DOHH2 (cell line): ENCODE data around the gene SMG5.
"Not testable (repeated sequence)": the region's sequence is repeated elsewhere in the genome, so short reads cannot be mapped to it uniquely, and the experiment has no call there.

Experiments
- H3F3A ChIP-seq: fragments of 200-600 bp; sonication (generic), shearing (Covaris generic); 2 replicates; pipeline ENCODE4 v1.6.0; 2016; ENCODE audit warnings: antibody characterized with exemption, mild to moderate bottlenecking; ENCODE audit not compliant: control insufficient read depth, insufficient read depth
- H3K27ac ChIP-seq: fragments of 200-600 bp; sonication (generic); 2 replicates; pipeline ENCODE4 v1.5.1; 2014; ENCODE audit warnings: low read depth, mild to moderate bottlenecking, low read length, moderate library complexity
- H3K27me3 ChIP-seq: fragments of 200-600 bp; sonication (generic); 2 replicates; pipeline ENCODE4 v1.6.1; 2014; ENCODE audit warnings: mild to moderate bottlenecking, low read length, mixed read lengths; ENCODE audit not compliant: control insufficient read depth
- H3K36me3 ChIP-seq: fragments of 200-600 bp; sonication (generic); 2 replicates; pipeline ENCODE4 v1.6.1; 2014; ENCODE audit warnings: mild to moderate bottlenecking, low read length, moderate library complexity, mixed read lengths; ENCODE audit not compliant: control insufficient read depth
- H3K4me1 ChIP-seq: fragments of 200-600 bp; sonication (generic); 2 replicates; pipeline ENCODE4 v1.6.1; 2014; ENCODE audit warnings: mild to moderate bottlenecking, low read length, mixed read lengths; ENCODE audit not compliant: control insufficient read depth
- H3K4me2 ChIP-seq: fragments of 200-600 bp; sonication (generic); 2 replicates; pipeline ENCODE4 v1.6.0; 2014; ENCODE audit warnings: mild to moderate bottlenecking, low read length, moderate library complexity
- H3K4me3 ChIP-seq: fragments of 200-600 bp; sonication (generic); 2 replicates; pipeline ENCODE4 v1.5.1; 2014; ENCODE audit warnings: mild to moderate bottlenecking, low read length, mixed read lengths
- H3K79me2 ChIP-seq: fragments of 200-600 bp; sonication (generic); 2 replicates; pipeline ENCODE4 v1.6.1; 2014; ENCODE audit warnings: mild to moderate bottlenecking, low read length, mixed read lengths; ENCODE audit not compliant: control insufficient read depth
- H3K9me2 ChIP-seq: fragments of 200-600 bp; sonication (generic); replicated peaks from 2 replicates; pipeline ENCODE4 v1.6.1; 2014; ENCODE audit warnings: mild to moderate bottlenecking, low read length, mixed read lengths; ENCODE audit not compliant: control insufficient read depth
- H3K9me3 ChIP-seq: fragments of 200-600 bp; sonication (generic); 2 replicates; pipeline ENCODE4 v1.6.1; 2014; ENCODE audit warnings: antibody characterized with exemption, low read length, mixed read lengths; ENCODE audit not compliant: control insufficient read depth, insufficient read depth
- H4K20me1 ChIP-seq: fragments of 200-600 bp; sonication (generic); 2 replicates; pipeline ENCODE4 v1.6.0; 2014; ENCODE audit warnings: low read depth, mild to moderate bottlenecking, antibody characterized with exemption, low read length, moderate library complexity; ENCODE audit not compliant: control insufficient read depth, insufficient read depth
- CTCF ChIP-seq: fragments of 200-600 bp; sonication (generic); IDR thresholded peaks from one replicate; pipeline ENCODE4 v1.5.1; 2014; ENCODE audit warnings: antibody characterized with exemption, mild to moderate bottlenecking, low read depth, low read length; ENCODE audit not compliant: poor library complexity, severe bottlenecking
- EZH2phosphoT487 ChIP-seq: fragments of 200-600 bp; sonication (generic); IDR thresholded peaks from 2 replicates; pipeline ENCODE4 v1.6.1; 2017; ENCODE audit warnings: borderline replicate concordance, mild to moderate bottlenecking, antibody characterized with exemption, low read length, moderate library complexity, mixed read lengths

SMG5 gene

DNA sequence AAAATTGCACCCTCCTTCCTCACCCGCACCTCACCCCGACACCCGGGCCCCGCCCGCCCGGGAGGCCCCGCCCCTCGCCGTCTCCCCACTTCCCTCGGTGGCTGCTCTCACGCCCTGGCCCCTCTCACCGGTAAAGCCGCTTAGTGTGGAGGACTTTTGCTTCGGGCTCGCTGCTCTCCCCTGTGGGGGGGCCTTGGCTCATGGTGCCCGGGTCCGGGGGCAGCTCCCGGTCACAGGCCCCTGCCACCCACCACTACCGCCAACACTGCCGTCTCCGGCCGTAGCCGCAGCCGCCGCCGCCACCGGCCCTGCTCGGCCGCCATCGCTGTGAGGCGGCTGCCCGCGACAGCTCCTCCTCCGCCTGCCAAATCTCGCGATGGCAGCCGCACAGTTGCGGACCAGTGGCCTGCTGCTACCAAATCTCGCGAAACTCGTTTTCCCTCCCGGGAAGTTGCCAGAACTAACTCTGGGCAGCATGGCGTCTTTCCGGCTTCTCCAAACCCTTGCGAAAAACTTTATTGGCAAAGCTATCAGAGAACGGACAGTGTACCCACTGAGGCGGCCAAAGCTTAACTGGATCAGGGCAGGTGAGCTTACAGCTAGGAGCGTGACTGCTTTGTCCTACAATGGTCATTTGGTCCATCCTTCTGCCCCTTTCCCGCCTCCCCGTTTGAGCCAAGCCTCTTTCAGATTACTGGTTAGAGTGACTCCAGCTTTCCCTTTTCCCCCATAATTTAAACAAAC, at the start of gene SMG5:
TSS of gene SMG5 (minus strand) at position 347 of the 744 bp plus-strand sequence. CDS start at position 202, 145 bp downstream.
- Histone ChIP-seq H3K4me3 (peak within 1 kb of the TSS; percentile 75), H3K9me3 (no peaks in the 10 kb centered on the region), H3K27me3 (no peaks in the 10 kb centered on the region), H3K4me2 (peak within 1 kb of the TSS; percentile 99), H3K4me1 (peaks cover 27% of the 10 kb centered on the region), H4K20me1 (peaks cover 15% of the 10 kb centered on the region; the same call in 1 of the 2 replicates), H3K79me2 (peaks cover 65% of the 10 kb centered on the region), H3K36me3 (peaks cover 45% of the 10 kb centered on the region), H3K27ac (peak within 1 kb of the TSS; percentile 58), H3F3A (no peaks in the 10 kb centered on the region), H3K9me2 (no peaks in the 10 kb centered on the region)
- no peak for TF ChIP-seq EZH2phosphoT487
- TF ChIP-seq CTCF = no peak

GRCh38 chr1:156323179-156323578, 40.6 kb upstream of the SMG5 start:
- H3K4me3 ChIP-seq, H3K4me1 ChIP-seq, H3K9me2 ChIP-seq, H3K27me3 ChIP-seq, H3K4me2 ChIP-seq, H3K79me2 ChIP-seq, H3K9me3 ChIP-seq, H3K27ac ChIP-seq: not testable (repeated sequence)
- peaks cover 11% of the 10 kb centered on the region for H4K20me1 ChIP-seq
- H3K36me3 ChIP-seq = peaks cover 78% of the 10 kb centered on the region
- H3F3A ChIP-seq = peaks cover 16% of the 10 kb centered on the region

DNA sequence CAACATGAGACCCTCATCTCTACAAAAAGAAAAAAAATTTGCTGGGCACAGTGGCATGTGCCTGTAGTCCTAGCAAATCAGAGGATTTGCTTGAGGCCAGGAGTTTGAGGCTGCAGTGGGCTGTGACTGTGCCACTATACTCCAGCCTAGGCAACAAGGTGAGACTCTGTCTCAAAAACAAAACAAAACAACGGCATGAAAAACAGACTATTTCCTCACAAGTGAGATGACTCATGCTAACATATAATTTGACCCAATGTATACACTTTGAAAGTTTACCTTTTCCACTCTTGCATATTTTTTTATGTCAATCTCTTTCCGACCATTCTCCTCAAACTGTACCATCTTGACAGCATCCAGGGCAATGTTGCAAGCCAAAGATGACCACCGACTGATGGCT, 37.9 kb upstream of the SMG5 start:
- H3K79me2 ChIP-seq = peaks cover 7% of the 10 kb centered on the region
- H3F3A ChIP-seq = peaks cover 18% of the 10 kb centered on the region

More for the DNA sequence above, 37.9 kb upstream of the SMG5 start:
- Histone ChIP-seq H3K4me2 (no peak overlapping the region), H3K27me3 (no peaks in the 10 kb centered on the region), H3K4me3 (no peak overlapping the region), H3K36me3 (peaks cover 91% of the 10 kb centered on the region), H3K9me2 (no peaks in the 10 kb centered on the region), H3K4me1 (no peaks in the 10 kb centered on the region), H3K27ac (no peak overlapping the region), H3K9me3 (no peaks in the 10 kb centered on the region), H4K20me1 (peaks cover 11% of the 10 kb centered on the region)
- TF ChIP-seq EZH2phosphoT487 (no peak), CTCF (no peak)
